Measurements from ENCODE around the gene OR51V1. TPM values are rescaled to one million over a fixed set of nuclear protein-coding genes. Genes with fewer than 3 reads are reported as not detected.

The OR51V1 gene
- total RNA-seq, 1 donor from 2014 or later, result not detected

- no peaks in the 10 kb centered on the region for H3K4me1 ChIP-seq
- H3K27me3 ChIP-seq, result no peaks in the 10 kb centered on the region
- H3K36me3 ChIP-seq, result no peaks in the 10 kb centered on the region
- no peak for DNase-seq (ENCODE audit: extremely low spot score in 2 of 2)
- H3K4me3 ChIP-seq, result no peak within 1 kb of the TSS
- no peak within 1 kb of the TSS for H3K27ac ChIP-seq
- TF ChIP-seq CTCF (IDR thresholded peaks at IDR 0.05) (no peak), POLR2AphosphoS5 (IDR thresholded peaks at IDR 0.05; ENCODE audit: insufficient read depth in 1 of 2, low read depth in 1 of 2) (no peak), POLR2A (IDR thresholded peaks at IDR 0.05) (no peak)
- H3K9me3 ChIP-seq, result no peaks in the 10 kb centered on the region
- intact Hi-C loops (cut with DNase I), result no loop called here
These were observed 45.8 kb downstream of the OR51V1 start, which contains the start of gene OR52A1 for GRCh38 chr11:5154657-5155056. Gene OR52A1 (minus strand): TSS chr11:5154757. CDS start chr11:5152369, 2,388 bp downstream.

- no peak overlapping the region for H3K27ac ChIP-seq
- TF ChIP-seq POLR2A (IDR thresholded peaks at IDR 0.05) (no peak), CTCF (IDR thresholded peaks at IDR 0.05) (no peak), POLR2AphosphoS5 (IDR thresholded peaks at IDR 0.05; ENCODE audit: insufficient read depth in 1 of 2, low read depth in 1 of 2) (no peak)
- H3K27me3 ChIP-seq, result no peaks in the 10 kb centered on the region
- intact Hi-C loops (cut with DNase I), result no loop called here
- no peaks in the 10 kb centered on the region for H3K36me3 ChIP-seq
- DNase-seq (ENCODE audit: extremely low spot score in 2 of 2), result no peak
- no peaks in the 10 kb centered on the region for H3K9me3 ChIP-seq
- H3K4me3 ChIP-seq, result no peak overlapping the region
- H3K4me1 ChIP-seq, result no peaks in the 10 kb centered on the region
These were observed 46.7 kb downstream of the OR51V1 start for GRCh38 chr11:5153574-5154431.

GRCh38 chr11:5151713-5152153, 48.7 kb downstream of the OR51V1 start:
- intact Hi-C loops (cut with DNase I), result no loop called here
- no peaks in the 10 kb centered on the region for H3K9me3 ChIP-seq
- no peak for DNase-seq (ENCODE audit: extremely low spot score in 2 of 2)
- H3K4me1 ChIP-seq, result no peaks in the 10 kb centered on the region
- TF ChIP-seq POLR2AphosphoS5 (IDR thresholded peaks at IDR 0.05; ENCODE audit: insufficient read depth in 1 of 2, low read depth in 1 of 2), result no peak
- TF ChIP-seq CTCF (IDR thresholded peaks at IDR 0.05), result no peak
- no peak for TF ChIP-seq POLR2A (IDR thresholded peaks at IDR 0.05)
- H3K27ac ChIP-seq, result no peak overlapping the region
- H3K36me3 ChIP-seq, result no peaks in the 10 kb centered on the region
- no peaks in the 10 kb centered on the region for H3K27me3 ChIP-seq
- no peak overlapping the region for H3K4me3 ChIP-seq

Other genes starting within 250 kb of the OR51V1 start
- not detected for gene OR51A2, start 245.0 kb downstream of the OR51V1 start, total RNA-seq
- gene OR51L1, start 205.8 kb downstream of the OR51V1 start, total RNA-seq, result not detected
- gene OR52J3, start 154.2 kb downstream of the OR51V1 start, total RNA-seq, result not detected
- not detected for gene OR52E2, start 141.1 kb downstream of the OR51V1 start, total RNA-seq
- not detected for gene OR52E1, start 131.1 kb downstream of the OR51V1 start, total RNA-seq
- not detected for gene OR52A5, start 62.3 kb downstream of the OR51V1 start, total RNA-seq
- not detected for gene OR52A1, start 45.9 kb downstream of the OR51V1 start, total RNA-seq
- 591 TPM for gene HBB, start 26.4 kb upstream of the OR51V1 start, total RNA-seq
- gene HBD, start 33.8 kb upstream of the OR51V1 start, total RNA-seq, result not detected
- gene HBG1, start 49.2 kb upstream of the OR51V1 start, total RNA-seq, result not detected
- gene HBG2, start 54.1 kb upstream of the OR51V1 start, total RNA-seq, result not detected
- not detected for gene HBE1, start 69.3 kb upstream of the OR51V1 start, total RNA-seq
- gene OR51B4, start 101.3 kb upstream of the OR51V1 start, total RNA-seq, result not detected
- not detected for gene OR51B2, start 123.6 kb upstream of the OR51V1 start, total RNA-seq
- 1.2 TPM for gene OR51B5, start 142.8 kb upstream of the OR51V1 start, total RNA-seq
- gene OR51B6, start 150.8 kb upstream of the OR51V1 start, total RNA-seq, result not detected
- gene OR51M1, start 183.1 kb upstream of the OR51V1 start, total RNA-seq, result not detected
- gene OR51Q1, start 221.4 kb upstream of the OR51V1 start, total RNA-seq, result not detected
- not detected for gene OR51I1, start 240.8 kb upstream of the OR51V1 start, total RNA-seq
- not detected for gene OR51I2, start 248.6 kb upstream of the OR51V1 start, total RNA-seq